GM18873 (cell line): ENCODE measurements around the gene ACSL6.

Experiments used
- ATAC-seq: cut with Tn5 transposase; IDR thresholded peaks from one replicate; pipeline ENCODE4 v1.9.1; 2021; ENCODE audit warnings: mild to moderate bottlenecking, moderate library complexity, moderate number of reproducible peaks; ENCODE audit not compliant: unreplicated experiment, low FRiP score

The ACSL6 gene

DNA sequence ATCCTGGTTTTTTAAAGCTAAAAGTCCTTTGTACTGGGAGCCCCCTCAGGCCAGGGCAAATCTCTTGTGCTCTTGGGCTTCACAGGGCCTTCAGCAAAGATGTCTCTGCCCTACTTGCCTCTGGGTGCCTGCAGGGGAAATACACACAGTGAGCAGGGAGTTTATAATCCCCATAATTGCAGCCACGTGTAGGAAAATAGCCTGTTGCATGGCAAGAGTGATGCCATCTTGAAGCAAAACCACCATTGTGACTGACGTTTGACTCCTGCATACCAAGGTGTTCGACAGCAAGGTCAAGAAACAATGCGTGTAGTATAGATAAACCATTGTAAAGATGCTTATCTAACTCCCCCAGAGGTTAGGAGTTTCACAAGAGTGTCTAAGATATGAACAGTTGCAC, 37.6 kb upstream of the ACSL6 start:
- no peak for ATAC-seq

DNA sequence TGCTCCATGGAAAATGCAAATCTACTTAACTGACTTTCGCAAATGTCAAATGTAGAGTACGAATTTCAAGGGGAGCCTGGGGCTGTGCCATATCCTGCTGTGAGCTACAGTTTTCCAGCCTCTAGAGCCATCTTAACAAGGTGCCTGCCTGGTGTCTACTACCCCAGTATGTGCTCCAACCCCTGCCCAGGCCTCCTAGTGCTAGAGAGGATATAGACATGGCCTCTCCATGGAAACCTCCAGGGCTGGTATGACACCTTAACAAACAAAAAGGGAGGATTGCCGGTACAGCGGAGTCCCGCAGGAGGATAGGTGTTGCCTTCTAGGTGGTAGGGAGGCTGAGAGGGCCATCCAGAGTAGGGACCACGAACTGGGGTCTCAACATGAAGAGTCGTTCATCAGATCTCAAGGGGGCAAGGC, 35.4 kb upstream of the ACSL6 start:
- no peak for ATAC-seq

GRCh38 chr5:132044207-132044606, 32.7 kb upstream of the ACSL6 start:
- no peak for ATAC-seq

DNA sequence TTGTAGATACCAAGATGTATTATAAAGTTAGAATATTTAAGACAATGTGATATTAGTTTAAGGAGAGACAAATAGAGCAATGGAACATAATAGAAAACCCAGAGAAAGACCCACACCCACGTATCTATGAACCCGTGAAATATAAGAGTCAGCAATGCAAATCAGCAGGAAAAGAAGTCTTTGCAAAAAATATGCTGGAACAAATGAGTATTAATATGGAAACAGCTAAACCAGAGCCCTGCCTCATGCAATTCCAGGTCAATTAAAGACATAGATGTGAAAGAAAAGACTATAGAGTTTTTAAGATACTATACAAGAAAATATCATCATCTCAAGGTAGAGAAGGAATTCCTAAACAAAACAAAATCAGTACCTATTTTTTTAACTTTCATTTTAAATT, 25.9 kb upstream of the ACSL6 start:
- ATAC-seq = no peak

GRCh38 chr5:132033122-132033521, 21.7 kb upstream of the ACSL6 start:
- no peak for ATAC-seq

GRCh38 chr5:132032196-132032595, 20.7 kb upstream of the ACSL6 start:
- no peak for ATAC-seq

GRCh38 chr5:132030610-132031009, 19.2 kb upstream of the ACSL6 start:
- ATAC-seq = no peak

DNA sequence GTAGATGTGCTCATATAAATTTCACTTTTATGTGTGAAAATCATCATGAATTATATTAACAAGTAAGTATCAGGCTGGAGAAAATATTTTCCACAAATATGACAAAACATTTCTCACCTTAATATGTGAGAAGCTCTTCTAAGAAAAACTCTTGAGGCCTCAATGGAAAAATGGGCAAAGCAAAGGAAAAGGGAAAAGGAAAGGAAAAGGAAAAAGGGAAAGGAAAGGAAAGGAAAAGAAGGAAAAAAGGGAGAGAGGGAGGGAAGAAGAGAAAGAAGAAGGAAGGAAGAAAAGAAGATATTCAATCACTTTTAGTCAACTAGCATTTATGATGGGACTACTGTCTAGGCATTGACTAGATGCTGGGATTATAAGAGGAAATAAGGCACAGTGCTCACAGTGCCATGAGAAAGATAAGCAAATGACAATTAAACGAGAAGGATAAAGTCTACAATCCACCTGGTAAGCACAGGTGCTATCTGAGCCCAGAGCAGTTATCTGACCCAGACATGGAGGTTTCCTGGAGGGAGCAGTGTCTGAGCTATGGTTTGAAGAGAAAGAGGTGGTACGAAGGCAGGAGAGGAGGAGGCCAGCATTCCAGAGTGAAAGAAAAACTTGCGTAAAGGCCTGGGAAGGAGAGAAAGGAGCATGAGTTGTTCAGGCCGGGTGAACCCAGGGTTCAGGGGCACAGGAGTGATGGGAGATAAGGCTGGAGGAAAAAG, 18.3 kb upstream of the ACSL6 start:
- ATAC-seq = no peak

GRCh38 chr5:132027027-132027426, 15.6 kb upstream of the ACSL6 start:
- no peak for ATAC-seq

GRCh38 chr5:132026516-132027008, 15.1 kb upstream of the ACSL6 start:
- no peak for ATAC-seq

DNA sequence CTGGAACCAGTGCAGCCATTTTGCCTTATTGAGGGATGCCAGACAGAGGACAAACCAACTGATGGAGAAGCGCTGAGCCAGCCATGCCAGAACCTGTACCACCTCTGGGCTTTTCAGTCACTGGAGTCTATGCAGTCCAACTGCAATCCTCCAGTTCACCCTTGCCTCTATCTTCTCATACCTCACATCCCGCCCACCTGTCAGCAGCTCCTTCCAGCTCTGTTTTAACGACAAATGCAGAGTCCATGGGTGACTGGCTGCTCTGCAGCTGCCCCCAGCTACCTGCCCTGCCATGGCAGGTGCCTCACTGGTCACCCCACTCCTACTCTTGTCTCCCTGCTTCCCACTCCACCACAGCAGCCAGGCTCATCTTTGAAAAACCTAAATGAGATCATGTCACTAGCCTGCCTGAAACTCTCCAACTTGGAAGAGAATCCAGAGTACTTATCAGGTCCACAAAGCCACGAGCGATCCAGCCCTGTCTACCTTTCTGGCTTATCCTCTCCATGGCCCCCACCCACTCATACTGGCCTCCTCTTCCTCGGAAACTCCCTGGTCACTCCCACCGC, 14.0 kb upstream of the ACSL6 start:
- no peak for ATAC-seq

- no peak for ATAC-seq
Observed at GRCh38 chr5:132024789-132025402, 13.4 kb upstream of the ACSL6 start.

DNA sequence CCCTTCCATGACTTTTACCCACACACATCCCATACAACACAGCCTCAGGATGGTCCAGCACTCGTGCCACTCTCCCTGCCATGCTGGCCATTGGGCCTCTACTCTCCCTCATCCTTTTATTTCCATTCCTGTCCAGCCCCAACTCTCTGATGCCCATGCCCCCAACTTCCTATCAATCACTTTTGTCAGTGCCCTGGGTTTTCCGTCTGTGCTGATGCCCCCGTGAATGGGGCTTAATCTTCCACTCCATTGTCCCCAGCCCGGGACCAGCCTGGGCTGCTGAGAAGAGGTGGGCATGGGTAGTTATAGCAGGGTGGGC, 12.6 kb upstream of the ACSL6 start:
- ATAC-seq = no peak

- no peak for ATAC-seq
Observed at GRCh38 chr5:132023258-132024116, 12.0 kb upstream of the ACSL6 start.

GRCh38 chr5:132022737-132023136, 11.3 kb upstream of the ACSL6 start:
- no peak for ATAC-seq

DNA sequence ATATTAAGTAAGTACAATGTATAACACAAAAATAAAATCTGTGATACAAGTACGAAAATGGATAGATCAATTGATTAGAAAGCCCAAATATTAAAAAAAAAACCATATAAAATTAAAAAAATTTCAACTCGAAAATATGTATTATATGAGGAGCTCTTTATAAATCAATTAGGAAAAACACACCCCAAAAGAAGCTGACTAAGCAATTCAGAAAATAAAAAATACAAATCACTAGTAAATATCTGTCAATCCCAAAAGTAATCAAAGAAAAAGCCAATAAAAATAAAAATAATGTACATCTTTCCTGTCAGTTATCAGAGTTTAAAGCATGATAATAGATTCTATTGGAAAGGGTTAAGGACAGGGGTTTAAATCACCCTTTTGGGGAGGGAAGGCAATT, 10.2 kb upstream of the ACSL6 start:
- no peak for ATAC-seq

- ATAC-seq = peak; percentile 13
Observed at GRCh38 chr5:132020568-132021339, 9.3 kb upstream of the ACSL6 start.

GRCh38 chr5:132019857-132020555, 8.5 kb upstream of the ACSL6 start:
- peak; percentile 99 for ATAC-seq

- ATAC-seq = no peak
Observed at GRCh38 chr5:132019337-132019736, 7.9 kb upstream of the ACSL6 start.
